ENCODE measurements around the gene RSPO4. TPM values are rescaled to one million over a fixed set of nuclear protein-coding genes. Genes with fewer than 3 reads are reported as not detected.

Gene RSPO4
- total RNA-seq, 2 donors from 2014 or later, result 1.8 TPM; not detected in 1

- 89% methylated on average over 1 of the region's 1 CpG for WGBS
- no peak for DNase-seq (ENCODE audit: low spot score)
- H3K27ac ChIP-seq, result no peak overlapping the region
- H3K27me3 ChIP-seq (replicated peaks; ENCODE audit: insufficient read depth), result peaks cover 3% of the 10 kb centered on the region
- no peaks in the 10 kb centered on the region for H3K9me3 ChIP-seq
- H3K4me3 ChIP-seq, result no peak overlapping the region
- no peaks in the 10 kb centered on the region for H3K36me3 ChIP-seq
- H3K4me1 ChIP-seq (replicated peaks), result no peaks in the 10 kb centered on the region
- TF ChIP-seq CTCF (IDR thresholded peaks at IDR 0.05) (no peak), POLR2AphosphoS5 (IDR thresholded peaks at IDR 0.05) (no peak), POLR2A (IDR thresholded peaks at IDR 0.05) (no peak)
- intact Hi-C loops (cut with DNase I), result no loop called here
These were observed 44.6 kb downstream of the RSPO4 start for GRCh38 chr20:957544-957943.

- TF ChIP-seq CTCF (IDR thresholded peaks at IDR 0.05), result peak; percentile 90 to 96 (median 96)
- TF ChIP-seq POLR2AphosphoS5 (IDR thresholded peaks at IDR 0.05), result peak; percentile 46
- TF ChIP-seq POLR2A (IDR thresholded peaks at IDR 0.05), result no peak
- DNase-seq (ENCODE audit: low spot score), result peak; percentile 56
- intact Hi-C loops (cut with DNase I), result loop anchor here (1.0 kb wide), 1 partner anchor 140 kb away; no protein-coding TSS in a partner anchor
These were observed 45.7 kb downstream of the RSPO4 start for GRCh38 chr20:956330-956951.

GRCh38 chr20:955656-956055, 46.5 kb downstream of the RSPO4 start:
- H3K27me3 ChIP-seq (replicated peaks; ENCODE audit: insufficient read depth), result peaks cover 3% of the 10 kb centered on the region
- no peaks in the 10 kb centered on the region for H3K36me3 ChIP-seq
- no peaks in the 10 kb centered on the region for H3K9me3 ChIP-seq
- TF ChIP-seq POLR2A (IDR thresholded peaks at IDR 0.05), result no peak
- no peak for TF ChIP-seq POLR2AphosphoS5 (IDR thresholded peaks at IDR 0.05)
- TF ChIP-seq CTCF (IDR thresholded peaks at IDR 0.05), result no peak
- no peak for DNase-seq (ENCODE audit: low spot score)
- H3K27ac ChIP-seq, result no peak overlapping the region
- no peaks in the 10 kb centered on the region for H3K4me1 ChIP-seq (replicated peaks)
- intact Hi-C loops (cut with DNase I), result loop anchor here (1.0 kb wide), 1 partner anchor 139 kb away; no protein-coding TSS in a partner anchor
- H3K4me3 ChIP-seq, result no peak overlapping the region
- 86% methylated on average over 7 of the region's 7 CpGs for WGBS

More at GRCh38 chr20:956330-956951, 45.7 kb downstream of the RSPO4 start:
- Histone ChIP-seq H3K27ac (no peak overlapping the region), H3K27me3 (replicated peaks; ENCODE audit: insufficient read depth) (peaks cover 3% of the 10 kb centered on the region), H3K4me3 (no peak overlapping the region), H3K36me3 (no peaks in the 10 kb centered on the region), H3K4me1 (replicated peaks) (no peaks in the 10 kb centered on the region), H3K9me3 (no peaks in the 10 kb centered on the region)
- 13% methylated on average over 13 of the region's 13 CpGs for WGBS

- TF ChIP-seq POLR2A (IDR thresholded peaks at IDR 0.05) (no peak), POLR2AphosphoS5 (IDR thresholded peaks at IDR 0.05) (no peak), CTCF (IDR thresholded peaks at IDR 0.05) (no peak)
- Histone ChIP-seq H3K36me3 (no peaks in the 10 kb centered on the region), H3K27ac (no peak overlapping the region), H3K27me3 (replicated peaks; ENCODE audit: insufficient read depth) (peaks cover 3% of the 10 kb centered on the region), H3K9me3 (no peaks in the 10 kb centered on the region), H3K4me1 (replicated peaks) (no peaks in the 10 kb centered on the region), H3K4me3 (no peak overlapping the region)
- WGBS, result 51% methylated on average over 3 of the region's 3 CpGs
- no peak for DNase-seq (ENCODE audit: low spot score)
- intact Hi-C loops (cut with DNase I), result no loop called here
These were observed 47.0 kb downstream of the RSPO4 start for GRCh38 chr20:955111-955510.

- Histone ChIP-seq H3K9me3 (no peaks in the 10 kb centered on the region), H3K27ac (no peak overlapping the region), H3K4me3 (no peak overlapping the region), H3K27me3 (replicated peaks; ENCODE audit: insufficient read depth) (peaks cover 3% of the 10 kb centered on the region), H3K36me3 (no peaks in the 10 kb centered on the region), H3K4me1 (replicated peaks) (no peaks in the 10 kb centered on the region)
- DNase-seq (ENCODE audit: low spot score), result no peak
- TF ChIP-seq POLR2AphosphoS5 (IDR thresholded peaks at IDR 0.05), result no peak
- TF ChIP-seq CTCF (IDR thresholded peaks at IDR 0.05), result peak in 2 of 4 experiments; percentile 15 to 43
- intact Hi-C loops (cut with DNase I), result no loop called here
- 12% methylated on average over 11 of the region's 11 CpGs for WGBS
These were observed 48.4 kb downstream of the RSPO4 start for GRCh38 chr20:953742-954141.
